ENCODE data around the gene SRD5A1. TPM values are rescaled to one million over a fixed set of nuclear protein-coding genes. Genes with fewer than 3 reads are reported as not detected.
"Not testable (repeated sequence)": the region's sequence is repeated elsewhere in the genome, so short reads cannot be mapped to it uniquely, and the experiment has no call there.

SRD5A1 gene
- total RNA-seq, 1 donor from 2014 or later: 37.4 TPM

GRCh38 chr5:6656680-6657079 is 23.4 kb downstream of the SRD5A1 start:
- TF ChIP-seq CTCF (IDR thresholded peaks at IDR 0.05; ENCODE audit: insufficient read depth, low read length, poor library complexity, severe bottlenecking): no peak
- DNase-seq (ENCODE audit: low read depth): no peak
- no peaks in the 10 kb centered on the region for H3K36me3 ChIP-seq (ENCODE audit: control insufficient read depth, insufficient read depth, low read length)
- no peak overlapping the region for H3K4me3 ChIP-seq (ENCODE audit: low read depth, low read length)
- H3K27me3 ChIP-seq (ENCODE audit: control insufficient read depth, insufficient read depth, low read length): no peaks in the 10 kb centered on the region

- H3K36me3 ChIP-seq (ENCODE audit: control insufficient read depth, insufficient read depth, low read length): no peaks in the 10 kb centered on the region
- H3K4me3 ChIP-seq (ENCODE audit: low read depth, low read length): no peak overlapping the region
- no peak for TF ChIP-seq CTCF (IDR thresholded peaks at IDR 0.05; ENCODE audit: insufficient read depth, low read length, poor library complexity, severe bottlenecking)
- H3K27me3 ChIP-seq (ENCODE audit: control insufficient read depth, insufficient read depth, low read length): no peaks in the 10 kb centered on the region
- no peak for DNase-seq (ENCODE audit: low read depth)
These were observed 26.9 kb downstream of the SRD5A1 start for GRCh38 chr5:6659941-6660684.

- H3K27me3 ChIP-seq (ENCODE audit: control insufficient read depth, insufficient read depth, low read length): no peaks in the 10 kb centered on the region
- no peaks in the 10 kb centered on the region for H3K36me3 ChIP-seq (ENCODE audit: control insufficient read depth, insufficient read depth, low read length)
- DNase-seq (ENCODE audit: low read depth): no peak
- H3K4me3 ChIP-seq (ENCODE audit: low read depth, low read length): no peak overlapping the region
- no peak for TF ChIP-seq CTCF (IDR thresholded peaks at IDR 0.05; ENCODE audit: insufficient read depth, low read length, poor library complexity, severe bottlenecking)
These were observed 27.4 kb downstream of the SRD5A1 start for GRCh38 chr5:6660688-6661087.

- Histone ChIP-seq H3K36me3 (ENCODE audit: control insufficient read depth, insufficient read depth, low read length) (no peaks in the 10 kb centered on the region), H3K27me3 (ENCODE audit: control insufficient read depth, insufficient read depth, low read length) (no peaks in the 10 kb centered on the region), H3K4me3 (ENCODE audit: low read depth, low read length) (no peak overlapping the region)
- TF ChIP-seq CTCF (IDR thresholded peaks at IDR 0.05; ENCODE audit: insufficient read depth, low read length, poor library complexity, severe bottlenecking): no peak
- DNase-seq (ENCODE audit: low read depth): no peak
These were observed 33.5 kb downstream of the SRD5A1 start for GRCh38 chr5:6666762-6667161.

GRCh38 chr5:6667648-6668047 is 34.4 kb downstream of the SRD5A1 start:
- no peak for DNase-seq (ENCODE audit: low read depth)
- Histone ChIP-seq H3K36me3 (ENCODE audit: control insufficient read depth, insufficient read depth, low read length) (no peaks in the 10 kb centered on the region), H3K4me3 (ENCODE audit: low read depth, low read length) (no peak overlapping the region), H3K27me3 (ENCODE audit: control insufficient read depth, insufficient read depth, low read length) (no peaks in the 10 kb centered on the region)
- no peak for TF ChIP-seq CTCF (IDR thresholded peaks at IDR 0.05; ENCODE audit: insufficient read depth, low read length, poor library complexity, severe bottlenecking)

- not testable (repeated sequence) for DNase-seq (ENCODE audit: low read depth); H3K4me3 ChIP-seq (ENCODE audit: low read depth, low read length); H3K36me3 ChIP-seq (ENCODE audit: control insufficient read depth, insufficient read depth, low read length); H3K27me3 ChIP-seq (ENCODE audit: control insufficient read depth, insufficient read depth, low read length)
These were observed 35.5 kb downstream of the SRD5A1 start for GRCh38 chr5:6668717-6669116.

Measured in kidney epithelial cell (primary cell).